ENCODE data around the gene UNG.
A peak's percentile ranks its signal among the peaks of the same experiment; 100 is the strongest.

Gene UNG

DNA sequence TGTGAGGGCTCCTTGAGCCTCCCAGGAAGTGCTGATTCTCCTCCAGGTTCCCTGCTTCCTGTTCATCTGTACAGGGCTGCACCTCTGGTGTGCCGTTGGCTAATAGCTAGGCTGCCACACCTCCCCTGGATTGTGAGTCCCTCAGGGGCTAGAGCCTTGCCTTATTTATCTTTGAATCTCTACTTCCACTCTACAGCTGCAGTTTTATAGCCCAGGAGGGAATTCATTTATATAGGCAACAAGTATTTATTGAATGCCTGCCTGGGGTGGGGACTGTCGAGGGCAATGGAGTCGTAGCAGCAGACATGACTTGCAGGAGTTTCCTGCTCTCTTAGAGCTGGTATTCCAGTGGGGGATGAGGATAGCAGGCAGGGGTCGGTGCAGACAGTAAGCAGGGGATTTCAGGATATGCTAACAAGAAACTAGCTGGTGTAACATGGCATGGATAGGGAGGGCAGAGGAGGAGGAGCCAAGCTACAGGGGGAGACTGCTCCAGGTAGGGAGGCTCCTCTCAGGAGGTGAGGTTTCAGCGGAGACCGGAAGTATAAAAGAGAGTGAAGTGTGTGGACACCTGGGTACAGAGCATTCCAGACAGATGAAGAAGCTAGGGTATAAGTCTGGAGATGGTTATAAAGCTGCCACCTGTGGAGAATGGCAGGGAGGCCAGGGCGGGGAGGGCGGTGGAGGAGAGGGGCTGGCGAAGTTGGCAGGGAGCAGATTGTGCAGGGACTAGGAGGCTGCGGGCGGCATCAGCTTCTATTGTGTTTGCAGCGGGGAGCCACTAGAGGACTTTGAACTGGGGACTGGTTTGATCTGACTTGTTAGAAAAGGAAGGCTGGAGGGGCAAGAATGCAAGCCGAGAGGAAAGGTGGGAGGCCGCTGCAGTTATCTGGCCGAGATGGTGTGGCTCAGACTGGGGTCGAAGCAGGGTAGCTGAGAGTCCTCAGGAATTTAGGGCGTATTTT is 27.8 kb upstream of the UNG start:
- DNase-seq, result no peak
- H3K9me3 Mint-ChIP-seq, result peaks cover under 1% of the 10 kb centered on the region
- no peak for ATAC-seq
- no peak overlapping the region for H3K4me3 Mint-ChIP-seq
- no peaks in the 10 kb centered on the region for H3K4me1 Mint-ChIP-seq
- H3K36me3 Mint-ChIP-seq (ENCODE audit: low read depth), result peaks cover 18% of the 10 kb centered on the region
- H3K27me3 Mint-ChIP-seq, result no peaks in the 10 kb centered on the region
- no peak overlapping the region for H3K27ac Mint-ChIP-seq

DNA sequence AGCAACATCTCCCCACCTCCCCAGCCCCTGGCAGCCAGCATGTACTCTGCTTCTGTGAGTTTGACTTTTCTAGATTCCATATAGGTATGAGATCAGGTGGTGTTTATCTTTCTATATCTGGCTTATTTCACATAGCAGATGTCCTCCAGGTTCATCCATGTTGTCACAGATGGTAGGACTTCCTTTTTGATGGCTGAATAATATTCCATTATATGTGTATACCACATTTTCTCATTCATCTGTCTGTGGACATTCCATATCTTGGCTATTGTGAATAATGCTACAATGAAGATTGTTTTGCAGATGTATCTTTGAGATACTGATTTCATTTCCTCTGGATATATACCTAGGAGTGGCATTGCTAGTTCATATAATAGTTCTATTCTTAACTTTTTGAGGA is 22.5 kb upstream of the UNG start:
- Mint-ChIP-seq H3K27ac (no peak overlapping the region), H3K9me3 (peaks cover 13% of the 10 kb centered on the region), H3K4me1 (no peaks in the 10 kb centered on the region), H3K4me3 (no peak overlapping the region), H3K36me3 (ENCODE audit: low read depth) (peaks cover 46% of the 10 kb centered on the region), H3K27me3 (no peaks in the 10 kb centered on the region)
- DNase-seq (no peak), ATAC-seq (no peak)

DNA sequence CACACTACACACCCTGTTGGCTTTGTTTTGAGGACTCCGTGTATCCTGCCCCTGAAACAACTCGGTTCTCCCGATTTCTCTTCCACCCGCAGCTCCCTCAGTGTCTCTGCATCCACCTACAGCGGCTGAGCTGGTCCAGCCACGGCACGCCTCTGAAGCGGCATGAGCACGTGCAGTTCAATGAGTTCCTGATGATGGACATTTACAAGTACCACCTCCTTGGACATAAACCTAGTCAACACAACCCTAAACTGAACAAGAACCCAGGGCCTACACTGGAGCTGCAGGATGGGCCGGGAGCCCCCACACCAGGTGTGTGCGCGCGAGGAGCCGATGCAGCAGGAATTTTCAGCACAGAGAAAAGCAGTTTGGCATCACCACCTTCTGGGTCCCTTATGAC is 14.6 kb upstream of the UNG start:
- Mint-ChIP-seq H3K4me1 (peaks cover 4% of the 10 kb centered on the region), H3K27me3 (no peaks in the 10 kb centered on the region), H3K27ac (no peak overlapping the region), H3K9me3 (peaks cover 6% of the 10 kb centered on the region), H3K36me3 (ENCODE audit: low read depth) (peaks cover 31% of the 10 kb centered on the region), H3K4me3 (no peak overlapping the region)
- DNase-seq, result no peak
- ATAC-seq, result no peak

DNA sequence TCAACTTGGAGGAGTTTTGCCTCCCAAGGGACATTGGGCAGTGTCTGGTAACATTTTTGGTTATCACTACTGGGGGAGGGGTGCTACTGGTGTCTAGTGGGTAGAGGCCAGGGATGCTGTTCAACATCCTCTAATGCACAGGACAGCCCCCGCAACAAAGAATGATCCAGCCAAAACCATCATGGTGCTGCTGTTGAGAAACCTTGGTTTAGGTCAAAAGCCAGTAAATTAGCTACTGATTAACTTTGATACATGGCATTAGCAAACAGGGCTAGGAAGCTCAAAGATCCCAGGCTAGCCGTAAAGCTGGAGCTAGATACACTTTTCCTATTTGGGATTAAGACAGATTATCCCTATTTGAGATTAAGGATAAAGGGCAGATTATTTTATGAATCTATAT is 13.0 kb upstream of the UNG start:
- Mint-ChIP-seq H3K4me1 (peaks cover 4% of the 10 kb centered on the region), H3K27me3 (no peaks in the 10 kb centered on the region), H3K36me3 (ENCODE audit: low read depth) (peaks cover 25% of the 10 kb centered on the region), H3K4me3 (no peak overlapping the region), H3K27ac (no peak overlapping the region), H3K9me3 (no peaks in the 10 kb centered on the region)
- DNase-seq, result no peak
- no peak for ATAC-seq

DNA sequence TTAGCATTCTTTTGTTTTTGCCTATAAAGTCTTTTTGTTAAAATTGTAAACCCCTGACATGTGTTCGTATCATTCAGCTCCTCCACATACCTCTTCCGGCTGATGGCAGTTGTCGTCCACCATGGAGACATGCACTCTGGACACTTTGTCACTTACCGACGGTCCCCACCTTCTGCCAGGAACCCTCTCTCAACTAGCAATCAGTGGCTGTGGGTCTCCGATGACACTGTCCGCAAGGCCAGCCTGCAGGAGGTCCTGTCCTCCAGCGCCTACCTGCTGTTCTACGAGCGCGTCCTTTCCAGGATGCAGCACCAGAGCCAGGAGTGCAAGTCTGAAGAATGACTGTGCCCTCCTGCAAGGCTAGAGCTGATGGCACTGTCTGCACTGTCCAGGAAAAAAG is 11.8 kb upstream of the UNG start:
- no peak for DNase-seq
- ATAC-seq, result no peak
- Mint-ChIP-seq H3K4me1 (peaks cover 8% of the 10 kb centered on the region), H3K27ac (peak overlapping the region; percentile 23), H3K4me3 (no peak overlapping the region), H3K36me3 (ENCODE audit: low read depth) (peaks cover 28% of the 10 kb centered on the region), H3K27me3 (no peaks in the 10 kb centered on the region), H3K9me3 (no peaks in the 10 kb centered on the region)

DNA sequence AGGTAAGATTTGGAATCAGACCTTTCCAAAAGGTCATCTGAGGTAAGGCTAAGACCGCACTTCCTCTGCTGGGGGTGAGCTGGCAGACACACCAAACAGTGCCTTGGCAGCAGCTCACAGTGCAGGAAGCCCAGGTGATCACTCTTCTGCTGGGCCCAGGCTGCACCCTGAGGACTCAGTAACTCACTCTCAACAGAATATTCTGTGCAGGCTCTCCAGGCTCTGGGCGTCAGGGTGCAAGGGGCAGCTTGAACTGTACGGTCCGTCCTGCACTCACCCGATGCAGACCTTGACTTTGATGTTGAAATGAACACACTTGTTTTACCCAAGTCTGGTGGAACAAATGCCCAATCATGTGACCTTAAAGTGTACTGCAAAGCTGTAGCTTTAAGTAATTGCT is 10.1 kb upstream of the UNG start:
- no peak overlapping the region for H3K4me3 Mint-ChIP-seq
- peaks cover 23% of the 10 kb centered on the region for H3K4me1 Mint-ChIP-seq
- no peak for DNase-seq
- peaks cover 28% of the 10 kb centered on the region for H3K36me3 Mint-ChIP-seq (ENCODE audit: low read depth)
- ATAC-seq, result peak; percentile 67
- H3K27ac Mint-ChIP-seq, result peak overlapping the region; percentile 14
- no peaks in the 10 kb centered on the region for H3K9me3 Mint-ChIP-seq
- no peaks in the 10 kb centered on the region for H3K27me3 Mint-ChIP-seq

DNA sequence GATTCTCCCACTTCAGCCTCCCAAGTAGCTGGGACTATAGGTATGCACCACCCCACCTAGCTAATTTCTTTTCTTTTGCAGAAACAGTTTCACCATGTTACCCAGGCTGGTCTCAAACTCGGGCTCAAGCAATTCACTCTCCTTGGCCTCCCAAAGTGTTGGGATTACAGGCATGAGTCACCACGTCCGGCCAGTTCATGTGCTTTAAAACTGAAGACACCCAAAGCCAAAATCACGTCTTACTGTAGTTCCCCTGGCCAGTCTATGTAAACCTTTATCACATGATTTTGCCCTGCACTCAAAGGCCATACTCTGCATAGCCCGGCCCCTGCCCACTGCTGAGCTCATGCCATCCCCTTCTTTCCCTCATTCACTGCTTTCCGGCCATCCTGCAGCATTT is 8.6 kb upstream of the UNG start:
- Mint-ChIP-seq H3K4me3 (no peak overlapping the region), H3K27me3 (no peaks in the 10 kb centered on the region), H3K27ac (no peak overlapping the region), H3K4me1 (peaks cover 39% of the 10 kb centered on the region), H3K9me3 (no peaks in the 10 kb centered on the region), H3K36me3 (ENCODE audit: low read depth) (peaks cover 26% of the 10 kb centered on the region)
- ATAC-seq (no peak), DNase-seq (no peak)

DNA sequence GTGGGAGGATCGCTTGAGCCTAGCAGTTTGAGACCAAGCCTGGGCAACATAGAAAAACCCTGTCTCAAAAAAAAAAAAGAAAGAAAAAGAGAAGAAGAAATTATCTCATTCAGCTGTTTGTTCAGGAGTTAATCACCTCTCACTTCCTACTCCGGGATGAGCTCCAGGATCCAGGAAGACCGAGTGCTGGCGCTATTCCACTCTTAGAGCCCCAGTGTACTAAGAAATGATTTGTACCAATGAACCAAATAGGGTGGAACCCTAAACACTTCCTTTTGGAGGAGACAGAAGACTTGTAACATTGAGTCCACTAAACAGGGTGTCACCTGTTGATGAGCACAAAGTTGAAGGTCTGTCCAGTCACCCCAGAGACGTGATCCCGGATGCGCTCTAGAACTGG is 7.7 kb upstream of the UNG start:
- ATAC-seq, result no peak
- peaks cover 39% of the 10 kb centered on the region for H3K4me1 Mint-ChIP-seq
- no peaks in the 10 kb centered on the region for H3K27me3 Mint-ChIP-seq
- no peak overlapping the region for H3K4me3 Mint-ChIP-seq
- no peak for DNase-seq
- H3K36me3 Mint-ChIP-seq (ENCODE audit: low read depth), result peaks cover 26% of the 10 kb centered on the region
- no peaks in the 10 kb centered on the region for H3K9me3 Mint-ChIP-seq
- no peak overlapping the region for H3K27ac Mint-ChIP-seq

DNA sequence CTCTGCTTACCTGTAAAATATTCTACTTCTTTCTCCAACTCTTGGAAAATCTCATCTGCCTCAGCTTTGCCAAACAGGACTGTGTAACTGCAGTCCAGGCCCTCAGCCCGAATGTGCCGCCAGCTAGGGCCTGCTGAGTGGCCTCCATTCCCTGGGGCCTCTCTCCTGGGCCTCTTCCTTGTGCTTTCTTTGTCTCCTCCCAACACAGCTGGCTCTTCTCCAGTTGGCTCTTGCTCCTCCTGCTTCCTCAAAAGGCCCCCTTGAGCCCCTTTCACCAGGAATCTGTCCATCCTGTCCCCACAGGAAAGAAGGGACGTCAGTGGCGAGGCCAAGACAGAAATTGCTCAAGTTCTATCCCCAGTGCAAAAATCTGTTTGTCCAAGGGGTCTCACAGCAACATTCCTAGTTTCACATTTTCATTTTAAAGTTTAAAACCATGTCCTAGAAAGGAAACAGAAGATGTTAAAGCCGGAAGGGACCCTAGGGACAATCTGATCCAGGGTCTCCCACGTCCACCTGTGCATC is 4.8 kb upstream of the UNG start:
- no peaks in the 10 kb centered on the region for H3K27me3 Mint-ChIP-seq
- no peaks in the 10 kb centered on the region for H3K9me3 Mint-ChIP-seq
- peaks cover 39% of the 10 kb centered on the region for H3K4me1 Mint-ChIP-seq
- peaks cover 26% of the 10 kb centered on the region for H3K36me3 Mint-ChIP-seq (ENCODE audit: low read depth)
- H3K4me3 Mint-ChIP-seq, result peak overlapping the region; percentile 90
- H3K27ac Mint-ChIP-seq, result peak overlapping the region; percentile 90
- DNase-seq, result no peak
- ATAC-seq, result no peak

DNA sequence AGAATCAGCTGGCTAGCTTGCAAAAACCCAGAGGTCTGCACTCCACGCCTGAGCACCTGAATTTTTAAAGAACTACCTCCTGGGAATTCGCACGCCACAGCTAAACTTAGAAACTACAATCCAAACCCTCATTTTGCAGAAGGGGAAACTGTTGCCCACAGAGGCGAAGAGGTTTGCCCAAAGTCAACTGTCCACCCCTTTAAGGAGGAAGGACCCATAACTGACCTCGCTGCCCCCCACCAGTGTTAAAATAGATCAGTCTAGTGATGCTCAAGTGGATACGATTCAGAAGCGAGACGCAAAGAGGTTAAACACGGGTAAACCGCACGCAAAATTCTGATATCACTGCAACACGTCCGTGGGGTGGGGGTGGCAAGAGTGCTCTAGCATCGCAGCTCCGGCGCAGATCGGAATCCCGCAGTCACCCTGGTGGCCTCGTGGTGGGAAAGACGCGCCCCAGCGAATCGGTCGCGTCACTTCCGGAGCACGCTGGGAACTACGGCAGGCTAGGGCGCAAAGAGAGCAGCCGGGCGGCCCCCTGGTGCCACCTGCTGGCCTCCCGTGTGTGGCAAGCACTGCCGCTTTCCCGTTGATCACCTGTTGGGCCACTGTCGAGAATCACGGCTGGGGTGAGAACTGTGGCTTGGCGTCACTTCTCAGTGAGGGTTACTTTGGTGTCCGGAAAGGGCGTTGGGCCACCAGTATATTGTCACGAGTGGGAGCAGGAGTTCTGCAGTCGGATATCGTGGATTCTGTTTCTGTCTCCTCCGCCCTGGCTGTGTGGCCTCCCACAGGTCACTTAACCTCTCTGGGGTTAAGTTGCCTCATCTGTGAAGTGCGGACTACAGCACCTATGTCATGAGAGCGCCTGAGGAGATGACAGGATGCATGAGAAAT is 4.1 kb upstream of the UNG start, which contains the start of gene ALKBH2:
Gene ALKBH2 (minus strand): TSS at position 451 of the 897 bp plus-strand sequence. CDS start 686 bp downstream, outside the sequence.
- ATAC-seq (peak; percentile 78), DNase-seq (peak; percentile 95)
- Mint-ChIP-seq H3K36me3 (ENCODE audit: low read depth) (peaks cover 26% of the 10 kb centered on the region), H3K27me3 (no peaks in the 10 kb centered on the region), H3K4me3 (peak within 1 kb of the TSS; percentile 90), H3K9me3 (no peaks in the 10 kb centered on the region), H3K27ac (peak within 1 kb of the TSS; percentile 90), H3K4me1 (peaks cover 41% of the 10 kb centered on the region)

DNA sequence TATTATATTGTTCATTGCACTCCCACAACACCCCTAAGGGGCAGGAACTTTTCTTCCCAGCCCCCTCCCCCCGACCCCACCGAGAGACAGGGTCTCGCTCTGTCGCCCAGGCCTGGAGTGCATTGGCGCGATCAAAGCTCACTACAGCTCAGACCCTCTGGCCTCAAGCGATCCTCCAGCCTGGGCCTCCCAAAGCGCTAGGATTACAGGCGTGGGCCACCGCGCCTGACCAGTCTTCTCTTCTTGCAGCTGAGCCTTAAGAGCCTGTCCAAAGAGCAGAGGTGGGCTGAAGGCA is 310 bp upstream of the UNG start:
- Mint-ChIP-seq H3K4me1 (peaks cover 43% of the 10 kb centered on the region), H3K27ac (no peak overlapping the region), H3K27me3 (no peaks in the 10 kb centered on the region), H3K9me3 (no peaks in the 10 kb centered on the region), H3K4me3 (peak overlapping the region; percentile 85), H3K36me3 (ENCODE audit: low read depth) (peaks cover 35% of the 10 kb centered on the region)
- DNase-seq (no peak), ATAC-seq (no peak)

DNA sequence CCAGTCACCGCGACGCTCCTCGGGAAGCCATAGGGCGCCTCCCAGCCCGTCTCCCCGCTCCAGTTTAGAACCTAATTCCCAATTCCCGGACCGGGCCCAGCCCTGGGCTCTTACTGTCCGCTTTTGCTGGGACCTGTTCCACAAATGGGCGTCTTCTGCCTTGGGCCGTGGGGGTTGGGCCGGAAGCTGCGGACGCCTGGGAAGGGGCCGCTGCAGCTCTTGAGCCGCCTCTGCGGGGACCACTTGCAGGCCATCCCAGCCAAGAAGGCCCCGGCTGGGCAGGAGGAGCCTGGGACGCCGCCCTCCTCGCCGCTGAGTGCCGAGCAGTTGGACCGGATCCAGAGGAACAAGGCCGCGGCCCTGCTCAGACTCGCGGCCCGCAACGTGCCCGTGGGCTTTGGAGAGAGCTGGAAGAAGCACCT is 797 bp downstream of the UNG start:
- peaks cover 35% of the 10 kb centered on the region for H3K36me3 Mint-ChIP-seq (ENCODE audit: low read depth)
- DNase-seq (no peak), ATAC-seq (peak; percentile 13)
- peak overlapping the region; percentile 86 for H3K27ac Mint-ChIP-seq
- H3K4me3 Mint-ChIP-seq, result peak overlapping the region; percentile 85
- no peaks in the 10 kb centered on the region for H3K27me3 Mint-ChIP-seq
- no peaks in the 10 kb centered on the region for H3K9me3 Mint-ChIP-seq
- H3K4me1 Mint-ChIP-seq, result peaks cover 32% of the 10 kb centered on the region

DNA sequence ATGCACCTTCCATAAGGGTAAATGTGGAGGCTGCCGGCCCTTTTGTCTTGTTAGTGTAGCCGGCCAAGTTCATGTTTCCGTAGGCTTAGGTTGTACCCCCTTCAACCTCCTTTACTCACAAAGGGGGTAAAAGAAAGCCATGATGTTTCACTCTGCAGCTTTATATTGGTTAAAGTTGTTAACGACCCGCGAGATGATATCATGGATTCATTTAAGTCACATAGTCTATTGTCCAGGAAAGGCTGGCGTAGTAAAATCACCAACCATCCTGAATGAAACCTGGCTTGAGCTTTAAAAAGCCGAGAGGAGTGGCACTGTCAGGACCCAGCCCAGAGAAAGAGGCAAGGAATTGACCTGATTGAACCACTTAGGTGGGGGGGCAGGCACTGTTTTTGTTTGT is 1.3 kb downstream of the UNG start:
- H3K9me3 Mint-ChIP-seq, result no peaks in the 10 kb centered on the region

DNA sequence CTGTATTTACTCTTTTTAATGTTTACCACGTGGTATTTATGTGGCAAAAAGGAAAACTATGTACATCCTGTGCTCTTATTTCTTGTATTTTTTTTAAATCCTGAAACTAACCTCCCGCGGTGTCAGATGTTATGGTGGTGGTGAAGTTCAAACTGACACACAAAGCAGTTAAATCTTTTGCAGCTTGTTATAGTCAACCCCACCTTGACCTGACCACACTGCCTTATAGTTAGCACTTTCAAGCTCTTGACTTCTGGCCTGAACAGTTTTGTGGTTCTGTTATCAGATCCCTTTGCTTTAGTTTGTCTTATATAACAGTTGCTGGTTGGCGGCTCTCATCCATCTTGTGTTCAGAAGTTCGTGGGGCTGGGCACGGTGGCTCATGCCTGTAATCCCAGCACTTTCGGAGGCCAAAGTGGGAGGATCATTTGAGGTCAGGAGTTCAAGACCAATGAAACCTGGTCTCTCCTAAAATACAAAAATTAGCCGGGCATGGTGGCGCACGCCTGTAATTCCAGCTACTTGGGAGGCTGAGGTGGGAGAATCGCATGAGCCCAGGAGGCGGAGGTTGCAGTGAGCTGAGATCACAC is 2.1 kb downstream of the UNG start:
- Mint-ChIP-seq H3K36me3 (ENCODE audit: low read depth) (peaks cover 41% of the 10 kb centered on the region), H3K27me3 (no peaks in the 10 kb centered on the region), H3K4me1 (peaks cover 25% of the 10 kb centered on the region), H3K9me3 (no peaks in the 10 kb centered on the region), H3K4me3 (peak overlapping the region; percentile 85), H3K27ac (peak overlapping the region; percentile 11)
- ATAC-seq (no peak), DNase-seq (no peak)

More for the DNA sequence above, 1.3 kb downstream of the UNG start:
- peak overlapping the region; percentile 59 for H3K27ac Mint-ChIP-seq
- H3K27me3 Mint-ChIP-seq, result no peaks in the 10 kb centered on the region
- DNase-seq (no peak), ATAC-seq (no peak)
- H3K4me1 Mint-ChIP-seq, result peaks cover 28% of the 10 kb centered on the region
- H3K36me3 Mint-ChIP-seq (ENCODE audit: low read depth), result peaks cover 37% of the 10 kb centered on the region
- H3K4me3 Mint-ChIP-seq, result peak overlapping the region; percentile 85
